G401 (cell line): ENCODE data around the gene MRPL27. TPM values are rescaled to one million over a fixed set of nuclear protein-coding genes. Genes with fewer than 3 reads are reported as not detected.

Experiments used
- DNase-seq: peaks from one replicate; pipeline ENCODE4 v3.0.0-alpha.2; 2015; ENCODE audit warnings: low spot score
- in situ Hi-C: cut with HindIII; loops from 2 replicates; pipeline ENCODE4 v1.10.0; 2016; ENCODE audit warnings: low sequenced_read_pairs, mixed read lengths
- total RNA-seq: library from RNA; depleted of rRNA; stranded (reverse); fragments of >200 nt; shearing (Covaris generic); gene quantifications from 2 replicates; pipeline ENCODE4 v1.2.3, GENCODE V29; 2014

Gene MRPL27
- total RNA-seq, 1 experiment from 2014 or later, result 69.9 TPM

DNA sequence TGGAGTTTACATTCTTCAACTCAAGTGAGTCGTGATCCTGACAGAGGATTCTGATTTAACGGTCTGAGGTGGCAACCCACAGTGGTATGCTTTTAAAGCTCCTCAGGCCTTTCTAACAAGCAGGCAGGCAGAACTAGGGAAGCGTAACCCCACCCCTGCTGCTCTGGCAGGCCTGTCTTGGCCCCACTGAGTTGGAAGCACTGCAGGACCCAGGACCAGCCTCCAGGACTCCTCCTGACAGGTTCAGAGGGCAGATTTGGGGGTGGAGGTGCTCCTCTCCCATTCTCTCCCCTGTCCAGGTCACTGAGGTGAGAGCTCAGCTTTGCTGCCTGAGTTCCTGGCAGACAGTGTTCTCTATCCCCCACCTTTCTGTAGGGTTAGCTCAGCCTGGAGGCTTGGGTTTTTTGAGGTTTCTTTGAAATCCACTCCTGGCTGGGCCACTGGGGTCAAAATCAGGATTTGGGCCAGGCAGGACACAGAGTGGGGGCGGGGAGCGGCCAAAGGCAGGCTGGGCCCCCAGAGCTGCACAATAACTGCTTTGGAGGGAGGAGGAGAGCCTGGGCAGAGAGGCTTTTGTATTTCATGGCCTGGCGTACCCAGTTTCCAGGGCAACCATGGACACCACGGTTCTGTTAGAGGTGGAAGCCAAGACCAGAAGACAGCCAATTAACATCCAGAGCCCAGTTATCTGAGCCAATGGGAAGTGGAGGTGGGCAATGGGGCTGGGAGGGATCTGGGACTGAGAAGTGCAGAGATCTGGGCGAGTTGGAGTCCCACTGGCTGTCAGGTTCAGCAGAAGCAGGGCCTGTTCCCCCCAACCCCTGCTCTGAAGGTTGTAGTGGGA lies 9.5 kb downstream of the MRPL27 start:
- in situ Hi-C loops, result no loop called here
- peak; percentile 70 for DNase-seq

DNA sequence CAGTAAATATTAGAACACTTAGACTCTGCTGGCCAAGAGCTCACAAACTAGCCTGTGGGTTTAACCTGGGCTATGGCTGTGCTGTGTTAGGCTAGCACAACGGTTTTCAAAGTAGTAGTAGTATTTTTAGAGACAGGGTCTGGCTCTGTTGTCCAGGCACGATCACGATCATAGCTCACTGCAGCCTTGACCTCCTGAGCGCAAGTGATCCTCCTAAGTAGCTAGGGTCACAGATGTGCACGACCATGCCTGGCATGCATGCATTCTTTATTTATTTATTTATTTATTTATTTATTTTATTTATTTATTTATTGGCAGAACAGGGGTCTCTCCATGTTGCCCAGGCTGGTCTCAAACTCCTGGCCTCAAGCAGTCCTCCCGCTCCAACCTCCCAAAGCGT lies 10.3 kb downstream of the MRPL27 start:
- in situ Hi-C loops, result no loop called here
- no peak for DNase-seq

DNA sequence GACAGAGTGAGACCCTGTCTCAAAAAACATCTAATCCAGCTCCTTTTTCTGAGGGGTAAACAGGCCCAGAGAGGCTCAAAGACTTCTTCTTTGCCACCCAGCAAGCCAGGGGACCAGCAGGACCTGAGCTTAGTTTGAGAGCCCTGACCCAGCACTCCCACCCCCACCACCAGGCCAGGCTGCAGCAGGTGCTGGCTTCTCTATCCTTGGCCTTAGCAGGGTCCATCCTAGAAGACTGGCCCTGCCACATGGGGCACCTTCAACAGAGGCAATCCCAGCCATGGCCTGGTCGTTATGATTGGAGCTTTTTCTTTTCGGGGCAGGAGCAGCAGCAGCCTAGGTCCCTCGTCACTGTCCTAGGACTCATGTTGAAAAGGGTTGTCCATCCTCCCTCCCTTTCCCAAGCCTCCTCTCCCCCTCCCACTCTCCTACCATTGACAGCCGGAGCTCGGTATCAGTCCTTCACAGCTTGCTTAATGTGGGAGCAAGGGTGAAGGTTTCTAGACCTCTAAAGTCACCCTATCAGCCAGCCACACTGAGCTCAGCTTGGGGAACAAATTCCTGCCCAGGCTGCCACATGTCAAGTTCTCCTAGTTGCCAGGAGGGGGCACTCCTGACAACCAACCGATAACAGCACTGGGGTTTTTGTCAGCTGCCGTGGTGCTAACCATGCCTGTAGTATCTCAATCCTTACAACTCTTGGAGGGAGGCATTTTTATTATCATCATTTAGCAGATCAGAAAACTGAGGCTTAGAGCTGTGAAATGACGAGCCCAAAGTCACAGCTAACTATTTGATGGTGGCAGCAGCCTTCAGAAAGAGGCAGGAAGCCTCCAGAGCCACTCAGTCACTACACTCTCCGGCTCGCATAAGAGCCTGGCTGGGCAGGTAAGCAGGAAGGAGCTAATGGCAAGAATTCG lies 11.2 kb downstream of the MRPL27 start:
- in situ Hi-C loops, result no loop called here
- DNase-seq, result peak; percentile 81

DNA sequence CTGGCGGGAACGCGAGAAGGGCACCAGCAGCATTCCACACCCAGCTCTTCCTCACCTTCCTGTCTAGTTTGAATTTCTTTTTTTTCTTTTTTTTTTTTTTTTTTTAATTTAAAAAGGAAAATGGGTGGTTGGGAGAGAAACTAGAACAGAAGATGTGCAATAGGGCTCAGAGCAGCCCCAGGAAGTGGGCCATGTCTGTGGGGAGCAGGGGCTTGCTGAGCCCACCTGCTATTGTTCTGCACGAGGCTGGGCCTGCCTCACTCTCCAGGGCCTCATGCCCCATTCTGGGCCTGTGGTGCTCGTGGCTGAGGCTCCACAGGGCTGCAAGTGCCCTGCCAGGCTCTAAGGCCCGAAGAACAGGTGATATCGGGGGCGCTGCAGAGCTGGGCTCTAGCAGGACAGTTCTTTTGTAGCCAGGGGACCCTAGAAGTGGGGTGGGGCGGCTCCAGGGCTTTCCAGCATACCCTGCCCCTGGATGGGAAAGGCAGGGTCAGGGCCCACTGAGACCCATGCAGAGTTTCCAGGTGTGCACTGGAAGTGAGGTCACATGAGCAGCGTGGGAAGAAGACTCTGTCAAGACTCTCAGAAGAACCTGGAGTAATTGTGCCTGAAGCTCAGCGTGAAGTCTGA lies 12.4 kb downstream of the MRPL27 start:
- in situ Hi-C loops, result no loop called here
- DNase-seq, result no peak

DNA sequence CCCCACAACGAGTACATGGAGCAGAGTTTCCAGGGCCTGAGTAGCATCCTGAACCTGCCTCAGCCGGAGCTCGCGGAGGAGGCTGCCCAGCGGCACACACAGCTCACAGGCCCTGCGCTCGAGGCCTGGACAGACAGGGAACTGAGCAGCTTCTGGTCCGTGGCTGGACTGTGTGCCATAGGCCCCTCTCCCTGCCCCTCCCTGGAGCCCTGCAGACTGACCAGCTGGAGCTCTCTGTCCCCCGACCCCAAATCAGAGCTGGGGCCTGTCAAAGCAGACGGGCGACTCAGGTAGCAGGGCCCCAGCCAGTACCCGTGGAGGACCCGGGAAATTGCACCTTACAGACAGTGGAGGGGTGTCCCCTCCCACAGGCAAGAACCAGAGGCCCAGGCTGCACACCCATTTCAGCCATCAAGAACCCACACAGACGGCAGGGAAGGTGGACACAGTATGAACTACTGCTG lies 13.0 kb downstream of the MRPL27 start:
- in situ Hi-C loops, result no loop called here

DNA sequence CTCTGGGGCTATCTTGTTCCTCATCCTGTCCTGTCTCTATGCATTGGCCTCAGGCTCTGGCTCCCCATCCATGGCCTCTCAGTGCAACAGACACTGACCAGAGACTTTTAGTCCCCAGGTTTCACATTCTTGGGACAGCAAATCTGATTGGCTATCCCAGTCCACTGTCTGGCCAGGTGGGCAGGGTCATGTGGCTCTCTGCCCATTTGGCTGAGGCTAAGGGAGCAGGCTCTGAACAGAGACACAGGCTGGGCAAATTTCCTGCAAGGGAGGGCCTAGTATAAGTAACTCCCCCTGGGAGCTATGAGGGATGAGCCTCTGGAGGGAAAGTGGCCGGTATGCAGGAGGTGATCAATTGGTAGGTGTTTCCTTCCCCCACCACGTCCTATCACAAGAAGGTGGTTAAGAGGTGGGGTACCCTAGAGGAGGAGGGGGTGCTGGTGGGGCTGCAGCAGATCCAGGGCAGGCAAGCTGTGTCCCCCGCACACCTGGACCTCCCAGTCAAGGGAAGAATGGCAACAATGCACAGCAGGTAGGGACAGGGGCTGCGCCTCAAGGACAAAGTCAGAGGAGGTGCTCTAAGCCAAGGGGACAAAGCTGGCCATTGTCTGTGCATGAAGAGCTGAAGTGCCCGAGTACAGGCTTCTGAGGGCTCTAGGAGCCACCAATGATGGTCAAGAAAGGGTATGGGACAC lies 13.8 kb downstream of the MRPL27 start:
- no peak for DNase-seq
- in situ Hi-C loops, result no loop called here

More for the DNA sequence above, 13.0 kb downstream of the MRPL27 start:
- no peak for DNase-seq

DNA sequence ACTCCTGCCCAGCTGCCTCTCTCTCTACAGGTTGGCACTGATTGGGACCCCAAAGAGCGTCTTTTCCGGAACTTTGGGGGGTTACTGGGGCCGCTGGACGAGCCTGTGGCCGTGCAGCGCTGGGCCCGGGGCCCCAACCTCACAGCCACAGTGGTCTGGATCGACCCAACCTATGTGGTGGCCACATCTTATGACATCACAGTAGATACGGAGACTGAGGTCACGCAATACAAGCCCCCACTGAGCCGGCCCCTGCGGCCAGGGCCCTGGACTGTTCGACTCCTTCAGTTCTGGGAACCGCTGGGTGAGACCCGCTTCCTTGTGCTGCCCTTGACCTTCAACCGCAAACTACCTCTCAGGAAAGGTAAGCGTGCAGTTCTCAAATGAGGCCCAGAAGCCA lies 14.8 kb downstream of the MRPL27 start:
- in situ Hi-C loops, result no loop called here
- no peak for DNase-seq

DNA sequence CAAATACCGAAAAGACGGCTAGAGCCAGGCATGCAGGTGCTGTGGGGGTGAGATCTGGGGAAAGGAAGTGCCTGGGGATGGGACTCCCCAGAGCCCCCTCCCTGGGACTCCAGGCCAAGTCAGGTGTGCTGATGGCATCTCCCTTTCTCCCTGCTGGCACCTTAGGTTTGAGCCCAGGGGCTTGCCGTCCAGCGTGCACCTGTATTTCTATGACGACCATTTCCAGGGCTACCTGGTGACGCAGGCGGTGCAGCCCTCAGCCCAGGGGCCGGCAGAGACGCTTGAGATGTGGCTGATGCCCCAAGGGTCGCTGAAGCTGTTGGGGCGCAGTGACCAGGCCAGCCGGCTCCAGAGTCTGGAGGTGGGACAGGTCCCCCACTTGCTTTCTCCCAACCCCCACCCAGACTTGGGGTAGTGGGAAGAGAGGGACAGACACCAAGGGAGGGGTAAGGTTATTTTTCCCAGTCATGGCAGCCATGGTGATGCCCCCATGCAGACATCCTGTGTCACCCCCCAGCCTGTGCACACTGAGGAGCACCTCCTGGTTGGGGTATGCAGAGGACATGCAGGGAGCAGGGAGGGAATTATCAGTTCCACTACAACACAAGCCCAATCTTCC lies 16.0 kb downstream of the MRPL27 start:
- in situ Hi-C loops, result no loop called here
- no peak for DNase-seq

DNA sequence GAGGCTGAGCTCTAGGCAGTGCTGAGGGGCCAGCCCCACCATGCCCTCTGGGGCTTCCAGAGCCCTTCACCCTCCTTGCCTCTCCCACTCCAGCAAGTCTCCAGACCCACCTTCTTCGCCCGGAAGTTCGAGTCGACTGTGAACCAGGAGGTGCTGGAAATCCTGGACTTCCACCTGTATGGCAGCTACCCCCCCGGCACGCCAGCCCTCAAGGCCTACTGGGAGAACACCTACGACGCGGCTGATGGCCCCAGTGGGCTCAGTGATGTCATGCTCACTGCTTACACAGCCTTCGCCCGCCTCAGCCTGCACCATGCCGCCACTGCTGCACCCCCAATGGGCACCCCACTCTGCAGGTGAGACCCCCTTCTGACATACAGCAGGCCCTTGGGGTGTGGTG lies 16.6 kb downstream of the MRPL27 start:
- DNase-seq, result no peak
- in situ Hi-C loops, result no loop called here

DNA sequence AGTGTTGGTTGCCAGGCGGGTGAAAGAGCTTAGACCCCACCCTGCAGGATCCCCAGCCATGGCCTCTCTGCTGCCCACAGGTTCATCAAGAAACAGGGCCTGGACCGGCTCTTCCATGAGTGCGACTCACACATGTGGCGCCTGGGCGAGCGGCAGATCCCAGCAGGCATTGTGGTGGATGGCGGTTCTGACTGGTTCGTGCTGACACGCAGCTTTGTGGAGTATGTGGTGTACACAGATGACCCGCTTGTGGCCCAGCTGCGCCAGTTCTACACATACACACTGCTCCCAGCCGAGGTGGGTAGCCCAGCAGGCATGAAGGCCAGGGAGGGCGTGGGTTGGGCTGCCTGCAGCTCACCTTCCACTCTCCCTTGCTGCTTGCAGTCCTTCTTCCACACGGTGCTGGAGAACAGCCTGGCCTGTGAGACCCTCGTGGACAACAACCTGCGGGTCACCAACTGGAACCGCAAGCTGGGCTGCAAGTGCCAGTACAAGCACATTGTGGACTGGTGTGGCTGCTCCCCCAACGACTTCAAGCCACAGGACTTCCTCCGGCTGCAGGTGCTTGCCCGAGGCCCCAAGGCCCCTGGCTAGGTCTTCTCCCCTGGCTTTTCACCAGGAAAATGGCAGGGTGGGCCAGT lies 17.2 kb downstream of the MRPL27 start:
- in situ Hi-C loops, result no loop called here
- DNase-seq, result no peak

DNA sequence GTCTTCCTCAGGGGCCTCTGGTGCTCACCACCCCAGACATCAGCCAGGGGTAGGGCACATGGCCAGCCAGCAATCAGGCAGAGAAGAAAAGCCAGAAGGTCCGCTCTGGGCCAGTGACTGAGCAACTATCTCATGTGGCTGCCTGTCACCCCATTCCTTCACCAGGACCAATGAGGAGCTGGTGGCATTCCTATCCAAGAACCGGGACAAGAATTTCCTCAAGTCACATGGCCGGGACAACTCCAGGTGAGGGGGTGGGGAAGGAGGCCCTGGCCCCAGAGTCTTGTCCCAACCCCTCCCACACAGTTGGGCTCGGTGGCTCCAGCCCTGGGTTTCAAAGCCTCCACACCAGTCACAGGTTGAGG lies 17.7 kb downstream of the MRPL27 start:
- in situ Hi-C loops, result no loop called here
- no peak for DNase-seq

DNA sequence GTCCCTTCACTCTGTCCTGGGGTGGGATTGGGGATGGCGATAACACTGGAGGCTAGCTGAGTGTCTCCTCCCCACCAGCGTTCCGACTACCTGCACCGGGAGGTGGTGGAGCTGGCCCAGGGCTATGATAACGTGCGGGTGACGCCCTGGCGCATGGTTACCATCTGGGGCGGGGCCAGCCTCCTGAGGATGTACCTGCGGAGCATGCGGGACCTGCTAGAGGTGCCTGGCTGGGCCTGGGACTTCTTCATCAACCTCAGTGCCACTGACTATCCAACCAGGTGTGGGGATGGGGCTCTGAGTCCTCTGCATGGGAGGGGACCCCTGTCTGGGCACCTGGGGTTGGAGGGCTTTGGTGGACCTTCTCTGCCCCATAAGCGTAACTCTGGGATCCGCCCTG lies 18.2 kb downstream of the MRPL27 start:
- in situ Hi-C loops, result no loop called here
- DNase-seq, result no peak

DNA sequence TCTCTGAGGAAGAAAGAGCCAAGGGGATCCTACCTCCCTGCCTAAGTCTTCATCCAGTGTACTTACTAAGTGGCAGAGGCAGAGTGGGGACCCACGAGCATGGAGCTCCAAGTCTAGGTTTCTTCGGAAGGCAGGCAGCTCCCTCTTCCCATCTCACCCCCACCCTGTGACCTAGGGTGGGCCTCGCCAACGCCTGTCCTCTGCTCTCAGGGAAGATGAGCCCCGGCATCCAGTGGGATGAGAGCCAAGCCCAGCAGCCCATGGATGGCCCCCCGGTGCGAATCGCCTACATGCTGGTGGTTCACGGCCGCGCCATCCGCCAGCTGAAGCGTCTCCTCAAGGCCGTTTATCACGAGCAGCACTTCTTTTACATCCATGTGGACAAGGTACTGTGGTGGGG lies 18.8 kb downstream of the MRPL27 start:
- in situ Hi-C loops, result no loop called here

DNA sequence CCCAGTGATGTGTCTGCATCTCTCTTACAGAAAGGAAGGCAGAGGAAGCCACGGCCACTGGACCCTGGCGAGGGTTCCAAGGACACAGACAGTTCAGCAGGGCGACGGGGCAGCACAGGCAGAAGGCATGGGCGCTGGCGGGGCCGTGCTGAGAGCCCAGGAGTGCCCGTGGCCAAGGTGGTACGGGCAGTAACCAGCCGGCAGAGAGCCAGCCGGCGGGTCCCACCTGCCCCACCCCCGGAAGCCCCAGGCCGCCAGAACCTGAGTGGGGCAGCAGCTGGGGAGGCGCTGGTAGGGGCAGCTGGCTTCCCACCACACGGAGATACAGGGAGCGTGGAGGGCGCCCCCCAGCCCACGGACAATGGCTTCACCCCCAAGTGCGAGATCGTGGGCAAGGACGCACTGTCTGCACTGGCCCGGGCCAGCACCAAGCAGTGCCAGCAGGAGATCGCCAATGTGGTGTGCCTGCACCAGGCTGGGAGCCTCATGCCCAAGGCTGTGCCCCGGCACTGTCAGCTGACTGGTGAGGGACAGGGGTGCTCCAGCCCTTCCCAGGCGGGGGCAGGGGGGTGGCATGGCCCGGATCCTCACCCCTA lies 19.3 kb downstream of the MRPL27 start:
- no peak for DNase-seq
- in situ Hi-C loops, result no loop called here

More for the DNA sequence above, 18.8 kb downstream of the MRPL27 start:
- no peak for DNase-seq

DNA sequence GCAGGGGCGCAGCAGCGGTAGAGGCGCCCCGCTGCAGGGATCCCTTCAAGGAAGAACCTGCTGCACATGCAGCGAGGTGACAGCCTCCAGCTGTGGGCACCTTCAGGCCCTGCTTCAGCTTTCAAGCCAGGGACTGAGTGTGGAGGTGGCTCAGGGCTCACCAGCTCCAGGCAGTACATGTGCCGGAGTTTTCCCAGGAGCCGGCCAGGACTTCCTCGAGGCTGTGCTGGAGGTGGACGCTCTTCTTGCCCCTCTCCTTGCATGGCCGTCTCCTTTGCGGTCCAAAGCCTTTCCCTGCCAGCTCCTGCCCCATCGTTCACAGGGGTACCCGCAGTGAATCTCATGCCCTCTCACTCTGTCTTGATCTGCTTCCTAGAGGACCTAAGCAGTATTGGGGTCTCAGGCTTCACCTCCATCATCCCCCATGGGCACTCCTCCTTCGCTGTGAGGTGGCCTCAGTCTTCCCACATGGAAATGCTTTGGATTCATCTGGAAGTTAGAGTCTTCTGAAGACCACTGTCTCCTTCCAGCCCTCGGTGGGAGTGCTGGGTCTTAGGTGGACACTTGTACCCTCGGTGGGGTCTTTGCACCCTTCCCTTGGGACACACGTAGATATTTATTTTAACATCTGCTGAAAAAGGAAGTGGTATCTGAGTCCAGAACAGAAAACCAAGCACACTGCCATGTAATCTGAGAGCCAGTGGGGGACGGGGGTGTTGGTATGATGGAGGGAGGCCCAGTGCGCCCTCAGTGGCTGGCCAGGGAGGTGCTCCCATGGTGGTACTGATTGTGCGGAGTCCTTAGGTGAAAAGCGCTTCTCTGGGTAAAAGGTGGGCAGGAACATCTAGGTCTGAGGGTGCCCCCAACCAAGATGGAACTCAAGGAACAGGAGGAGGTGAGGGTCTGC lies 20.0 kb downstream of the MRPL27 start:
- in situ Hi-C loops, result no loop called here
- DNase-seq, result no peak

DNA sequence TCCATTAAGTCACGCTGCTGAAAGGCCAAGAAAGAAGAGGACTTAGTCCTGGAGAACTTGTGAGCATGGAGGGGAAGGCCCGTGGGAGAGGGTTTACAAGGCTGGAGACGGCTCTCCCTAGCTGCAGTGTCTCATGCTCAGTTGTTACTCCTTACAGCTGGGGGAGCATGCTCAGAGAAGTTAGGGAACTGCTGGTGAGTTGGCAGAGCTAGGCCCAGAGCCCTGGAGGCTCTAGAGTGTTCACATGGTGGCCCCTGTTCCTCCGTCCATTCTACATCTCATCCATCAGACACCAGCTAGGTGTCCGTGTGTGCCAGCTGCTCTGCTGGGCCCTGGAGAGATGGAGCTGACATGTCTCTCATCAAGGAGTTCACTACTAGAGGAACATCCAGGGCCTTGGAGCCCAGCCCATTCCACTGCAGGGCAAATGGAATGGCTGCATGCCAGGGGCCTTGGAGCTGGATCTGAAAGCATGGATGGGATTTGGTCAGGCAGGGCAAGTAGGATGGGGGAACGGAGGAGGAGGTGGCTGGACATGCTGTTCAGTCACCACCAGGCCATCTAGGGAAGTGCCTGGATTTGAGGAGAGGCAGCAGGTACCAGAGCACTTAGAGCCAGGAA lies 20.8 kb downstream of the MRPL27 start:
- DNase-seq, result peak; percentile 33

DNA sequence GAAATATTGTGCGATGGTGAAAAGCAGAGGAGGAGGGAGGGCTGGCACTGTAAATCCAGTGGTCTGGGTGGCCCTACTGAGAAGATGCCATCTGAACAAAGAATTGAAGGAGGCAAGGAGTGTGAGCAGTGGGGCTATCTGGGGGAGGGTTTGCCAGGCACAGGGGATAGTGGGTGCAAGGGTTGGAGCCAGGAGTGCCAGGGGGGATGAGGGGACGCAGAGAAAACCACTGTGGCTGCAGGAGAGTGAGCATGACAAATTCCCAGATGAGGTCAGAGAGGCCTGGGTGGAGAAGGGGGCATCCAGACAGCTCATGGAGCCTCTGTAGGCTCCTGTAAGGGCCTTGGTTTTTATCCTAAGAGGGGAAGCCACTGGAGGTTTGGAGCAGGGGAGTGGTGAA lies 22.3 kb downstream of the MRPL27 start:
- in situ Hi-C loops, result no loop called here
- DNase-seq, result no peak

More for the DNA sequence above, 20.8 kb downstream of the MRPL27 start:
- in situ Hi-C loops, result no loop called here
